Sigmoid colon (tissue), 4 donors: ENCODE measurements around the gene ANKRD13D.

Experiments
- POLR2A ChIP-seq, 2 donors: fragments of 450-650 bp; IDR thresholded peaks; one replicate each; pipeline ENCODE4 v1.6.1; 2016; ENCODE audit warnings: antibody characterized with exemption in 2 of 2, mild to moderate bottlenecking in 2 of 2, moderate library complexity in 2 of 2
- POLR2AphosphoS5 ChIP-seq, 4 donors: sonication (generic); formaldehyde crosslinking; IDR thresholded peaks; one replicate each; pipeline ENCODE4 v1.6.1; 2017; ENCODE audit warnings: antibody characterized with exemption in 4 of 4

DNA sequence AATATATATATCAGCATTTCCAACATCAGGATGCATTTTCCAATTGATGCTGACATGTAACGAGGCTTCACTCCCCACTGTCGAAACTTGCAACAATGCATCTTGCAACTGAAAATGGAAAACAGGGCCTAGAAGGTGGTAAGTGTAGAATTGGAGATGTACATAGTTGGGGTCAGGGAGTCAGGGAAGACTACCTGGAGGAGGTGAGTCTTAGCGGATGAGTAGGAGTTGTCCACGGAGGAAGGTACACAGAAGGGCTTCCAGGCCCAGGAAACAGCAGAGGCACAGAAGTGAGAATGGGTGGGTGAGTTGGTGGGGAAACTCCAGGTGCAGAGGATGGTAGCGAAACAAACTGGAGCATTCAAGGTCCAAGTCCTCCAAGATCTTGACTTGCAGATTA lies 24.8 kb upstream of the ANKRD13D start:
- TF ChIP-seq POLR2AphosphoS5 (IDR thresholded peaks at IDR 0.05) (no peak), POLR2A (IDR thresholded peaks at IDR 0.05) (no peak)
